Tibial artery (tissue), 4 donors: ENCODE results near the gene SPTB.

Experiments used
- DNase-seq, 2 donors: peaks; one replicate each; pipeline ENCODE4 v3.0.0-alpha.2; 2019
- H3K27ac ChIP-seq, 2 donors: fragments of 200-600 bp; sonication (generic) in 1 of 2; 1 replicate in 1 of 2; 2 replicates in 1 of 2; pipeline ENCODE4 v1.5.1; 2018 to 2019; ENCODE audit warnings: mild to moderate bottlenecking in 1 of 2
- H3K27me3 ChIP-seq, 2 donors: fragments of 200-600 bp; sonication (generic) in 1 of 2; one replicate each; pipeline versions ENCODE4 v1.5.1 to v1.6.0; 2016 to 2019
- H3K36me3 ChIP-seq, 3 donors: fragments of 200-600 bp; sonication (generic) in 2 of 3; one replicate each; pipeline ENCODE4 v1.5.1; 2016 to 2019; ENCODE audit warnings: mild to moderate bottlenecking in 2 of 3
- H3K4me1 ChIP-seq, 4 donors: fragments of 200-600 bp; sonication (generic) in 2 of 4; 1 replicate in 3 of 4; 2 replicates in 1 of 4; pipeline ENCODE4 v1.5.1; 2016 to 2019
- H3K4me3 ChIP-seq, 2 donors: fragments of 200-600 bp; sonication (generic) in 1 of 2; 1 replicate in 1 of 2; 2 replicates in 1 of 2; pipeline ENCODE4 v1.5.1; 2018 to 2019; ENCODE audit warnings: mild to moderate bottlenecking in 2 of 2
- H3K9me3 ChIP-seq, 3 donors: fragments of 200-600 bp; sonication (generic) in 1 of 3; one replicate each; pipeline ENCODE4 v1.5.1; 2016 to 2019
- CTCF ChIP-seq, 2 experiments: fragments of 200-600 bp in 1 of 2; fragments of 450-650 bp in 1 of 2; IDR thresholded peaks; one replicate each; pipeline ENCODE4 v1.5.1; 2017 to 2019; ENCODE audit warnings: antibody characterized with exemption in 2 of 2, mild to moderate bottlenecking in 1 of 2, moderate library complexity in 1 of 2
- intact Hi-C: fragments of 100-400 bp; cut with DNase I; formaldehyde crosslinking; loops from one replicate; pipeline ENCODE4 v1.15.0; 2023; ENCODE audit warnings: low total_unique reads

SPTB gene

DNA sequence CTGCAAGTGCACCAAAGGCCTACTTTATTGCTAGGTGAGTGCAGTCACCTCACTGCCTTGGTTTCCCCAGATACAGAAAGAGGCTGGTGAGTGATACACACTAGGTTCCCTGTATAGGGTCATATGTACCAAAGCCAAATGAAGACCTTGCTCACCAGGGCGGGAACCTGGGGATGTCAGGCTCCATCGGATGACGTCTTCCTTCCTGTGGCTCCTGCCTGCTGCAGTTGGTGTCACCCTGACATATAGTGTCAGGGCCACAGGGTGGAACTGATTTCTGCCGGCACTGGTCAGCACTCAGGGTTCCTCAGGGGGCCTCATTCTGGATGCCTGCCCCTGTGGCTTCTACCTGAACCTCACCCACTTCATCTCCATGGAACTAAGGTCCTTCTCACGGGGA is 132.4 kb downstream of the SPTB start:
- intact Hi-C loops = no loop called here
- peaks cover 51 to 67% (median 57%) of the 10 kb centered on the region in 3 donors for H3K36me3 ChIP-seq
- peak overlapping the region; percentile 71 to 82 for H3K27ac ChIP-seq

GRCh38 chr14:64746298-64747250 is 133.1 kb downstream of the SPTB start:
- Histone ChIP-seq H3K27ac (peak overlapping the region; percentile 71 to 82), H3K9me3 (no peaks in the 10 kb centered on the region), H3K36me3 (peaks cover 59 to 75% (median 64%) of the 10 kb centered on the region in 3 donors), H3K4me1 (peaks cover 0 to 48% (median 27%) of the 10 kb centered on the region in 4 donors), H3K27me3 (no peaks in the 10 kb centered on the region), H3K4me3 (no peak overlapping the region)
- no peak for TF ChIP-seq CTCF (IDR thresholded peaks at IDR 0.05)
- DNase-seq = no peak
- intact Hi-C loops = no loop called here

More for the DNA sequence above, 132.4 kb downstream of the SPTB start:
- Histone ChIP-seq H3K9me3 (no peaks in the 10 kb centered on the region), H3K27me3 (no peaks in the 10 kb centered on the region), H3K4me3 (no peak overlapping the region), H3K4me1 (peaks cover 0 to 48% (median 27%) of the 10 kb centered on the region in 4 donors)
- no peak for DNase-seq
- TF ChIP-seq CTCF (IDR thresholded peaks at IDR 0.05) = no peak

- peaks cover 0 to 48% (median 27%) of the 10 kb centered on the region in 4 donors for H3K4me1 ChIP-seq
- H3K27me3 ChIP-seq = no peaks in the 10 kb centered on the region
- peaks cover 68 to 84% (median 74%) of the 10 kb centered on the region in 3 donors for H3K36me3 ChIP-seq
- H3K27ac ChIP-seq = peak overlapping the region; percentile 71 to 82
- no peak for TF ChIP-seq CTCF (IDR thresholded peaks at IDR 0.05)
- intact Hi-C loops = no loop called here
- peak; percentile 49 to 85 for DNase-seq
- no peaks in the 10 kb centered on the region for H3K9me3 ChIP-seq
- no peak overlapping the region for H3K4me3 ChIP-seq
Observed at GRCh38 chr14:64745511-64746091, 134.1 kb downstream of the SPTB start.

- no peaks in the 10 kb centered on the region for H3K27me3 ChIP-seq
- H3K4me3 ChIP-seq = no peak overlapping the region
- intact Hi-C loops = no loop called here
- peak overlapping the region; percentile 71 to 82 for H3K27ac ChIP-seq
- H3K36me3 ChIP-seq = peaks cover 75 to 87% (median 80%) of the 10 kb centered on the region in 3 donors
- H3K4me1 ChIP-seq = peaks cover 0 to 51% (median 28%) of the 10 kb centered on the region in 4 donors
- no peaks in the 10 kb centered on the region for H3K9me3 ChIP-seq
- TF ChIP-seq CTCF (IDR thresholded peaks at IDR 0.05) = no peak
- no peak for DNase-seq
Observed at GRCh38 chr14:64743061-64743460, 136.6 kb downstream of the SPTB start.

GRCh38 chr14:64741961-64742360 is 137.7 kb downstream of the SPTB start:
- Histone ChIP-seq H3K27ac (peak overlapping the region; percentile 71 to 82), H3K4me1 (peaks cover 0 to 51% (median 31%) of the 10 kb centered on the region in 4 donors), H3K4me3 (no peak overlapping the region), H3K27me3 (no peaks in the 10 kb centered on the region), H3K36me3 (peaks cover 78 to 88% (median 82%) of the 10 kb centered on the region in 3 donors), H3K9me3 (no peaks in the 10 kb centered on the region)
- DNase-seq = no peak
- intact Hi-C loops = no loop called here
- no peak for TF ChIP-seq CTCF (IDR thresholded peaks at IDR 0.05)
